ENCODE results near the gene CDKN2A. TPM values are rescaled to one million over a fixed set of nuclear protein-coding genes. Genes with fewer than 3 reads are reported as not detected.

CDKN2A gene
- total and polyA plus RNA-seq, 2 donors (not counting 3 experiments of a cell fraction or from before 2014, with no cell fraction given), result 8.5 to 10.7 TPM

DNA sequence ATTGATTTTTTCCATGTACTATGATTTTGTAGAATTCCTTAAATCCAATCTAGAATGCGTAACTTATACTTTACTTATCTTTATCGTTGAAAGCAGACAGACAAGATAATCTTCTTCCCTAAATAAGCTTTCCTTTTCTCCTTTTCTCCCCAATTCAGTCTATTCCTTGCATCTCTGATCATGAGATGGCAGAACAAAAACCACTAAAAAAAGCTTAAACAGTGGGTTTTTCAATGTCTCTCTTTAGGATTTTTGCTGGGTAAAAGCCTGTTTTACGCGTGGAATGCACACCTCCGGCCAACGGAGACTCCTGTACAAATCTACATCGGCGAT lies 14.2 kb upstream of the CDKN2A start:
- Histone ChIP-seq H3K36me3 (ENCODE audit: control insufficient read depth in 2 of 2, extremely low read depth in 1 of 2, insufficient read depth in 2 of 2, low read length in 2 of 2) (no peaks in the 10 kb centered on the region), H2AFZ (ENCODE audit: low read depth, low read length) (peak overlapping the region; percentile 99), H3K4me1 (ENCODE audit: control insufficient read depth, extremely low read depth, insufficient read depth, low read length) (peaks cover 16% of the 10 kb centered on the region), H4K20me1 (replicated peaks; ENCODE audit: control insufficient read depth, extremely low read depth, insufficient read depth, low read length) (no peaks in the 10 kb centered on the region), H3K9me1 (replicated peaks; ENCODE audit: control insufficient read depth, extremely low read depth, insufficient read depth, low read length) (no peaks in the 10 kb centered on the region), H3K4me3 (replicated peaks in 1 of 3; ENCODE audit: insufficient read depth in 1 of 3, low read depth in 1 of 3, low read length in 3 of 3) (peak overlapping the region; percentile 60 to 95 (median 90)), H3K27me3 (ENCODE audit: control insufficient read depth in 2 of 2, insufficient read depth in 2 of 2, low read length in 2 of 2) (peaks cover 20 to 37% of the 10 kb centered on the region in 2 experiments), H3K79me2 (ENCODE audit: control insufficient read depth, insufficient read depth, low read length) (no peaks in the 10 kb centered on the region), H3K27ac (ENCODE audit: insufficient read depth, low read depth, low read length) (no peak overlapping the region), H3K9ac (replicated peaks; ENCODE audit: extremely low read depth, insufficient read depth, low read length) (peak overlapping the region; percentile 85), H3K9me3 (replicated peaks; ENCODE audit: control insufficient read depth, insufficient read depth, low read length) (no peaks in the 10 kb centered on the region), H3K4me2 (ENCODE audit: insufficient read depth, low read length) (peak overlapping the region; percentile 99)
- CTCF ChIA-PET, result interaction anchor here (0.7 to 6.0 kb wide), 64 partner anchors 8 to 772 kb away, joined by 3 to 139 read pairs (median 6); partner anchors contain the start of genes CDKN2A, CDKN2B-AS1 and MTAP
- dilution Hi-C loops (cut with MboI; ENCODE audit: extremely low pct_ligation_motif_present, low sequenced_read_pairs), result no loop called here
- no TSS peak for BruUV-seq (replicated peaks)
- FAIRE-seq (no peak), DNase-seq (ENCODE audit: low read depth, low spot score) (no peak)
- TF ChIP-seq GATA2 (IDR thresholded peaks at IDR 0.05; ENCODE audit: insufficient read depth, insufficient read length, low read depth, low read length) (peak; percentile 79), MYC (IDR thresholded peaks at IDR 0.05; ENCODE audit: low read depth, low read length) (no peak)
- intact Hi-C loops (cut with micrococcal nuclease), result loop anchor here (1.0 to 5.0 kb wide), 6 partner anchors 40 to 439 kb away; partner anchors contain the start of gene DMRTA1
- POLR2A ChIA-PET, result interaction anchor here (0.8 to 1.8 kb wide), 10 partner anchors 14 to 236 kb away, joined by 3 to 8 read pairs (median 4); partner anchors contain the start of genes CDKN2A and CDKN2B-AS1

DNA sequence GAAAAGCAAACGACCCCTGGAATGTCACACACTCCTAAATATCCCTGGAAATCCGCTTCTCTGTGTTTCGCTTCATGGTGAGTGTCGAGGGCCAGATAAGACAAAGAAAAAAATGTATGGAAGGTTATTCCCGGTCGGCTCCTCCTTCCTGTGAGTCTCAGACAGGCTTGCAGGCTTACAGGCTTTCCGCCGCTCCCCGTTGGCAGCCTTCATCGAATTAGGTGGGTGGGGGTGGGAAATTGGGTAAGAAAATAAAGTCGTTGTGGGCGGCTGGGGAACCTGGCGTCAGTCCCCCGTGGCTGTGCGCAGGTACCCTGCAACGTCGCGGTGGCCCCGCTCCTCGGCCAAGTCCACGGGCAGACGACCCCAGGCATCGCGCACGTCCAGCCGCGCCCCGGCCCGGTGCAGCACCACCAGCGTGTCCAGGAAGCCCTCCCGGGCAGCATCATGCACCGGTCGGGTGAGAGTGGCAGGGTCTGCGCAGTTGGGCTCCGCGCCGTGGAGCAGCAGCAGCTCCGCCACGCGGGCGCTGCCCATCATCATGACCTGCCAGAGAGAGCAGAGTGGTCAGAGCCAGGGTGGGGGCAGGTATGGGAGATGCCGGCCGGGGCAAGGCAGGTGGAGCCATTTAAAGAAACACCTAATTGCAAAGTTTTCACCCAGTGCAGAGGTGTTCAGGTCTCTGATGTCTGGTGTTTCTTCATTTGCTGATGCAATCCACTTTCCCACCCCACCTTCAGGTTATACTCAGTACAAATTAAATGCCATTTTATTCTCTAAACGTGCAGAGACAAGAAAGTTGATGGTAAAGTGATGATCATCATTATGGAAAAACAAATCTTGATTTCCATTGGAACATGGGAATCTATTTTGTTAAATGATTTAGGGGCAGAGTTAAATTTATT lies 11.8 kb upstream of the CDKN2A start:
- Histone ChIP-seq H3K4me1 (ENCODE audit: control insufficient read depth, extremely low read depth, insufficient read depth, low read length) (peaks cover 16% of the 10 kb centered on the region), H3K79me2 (ENCODE audit: control insufficient read depth, insufficient read depth, low read length) (no peaks in the 10 kb centered on the region), H3K9me1 (replicated peaks; ENCODE audit: control insufficient read depth, extremely low read depth, insufficient read depth, low read length) (no peaks in the 10 kb centered on the region), H3K4me2 (ENCODE audit: insufficient read depth, low read length) (peak overlapping the region; percentile 26), H3K27me3 (ENCODE audit: control insufficient read depth in 2 of 2, insufficient read depth in 2 of 2, low read length in 2 of 2) (peaks cover 21 to 58% of the 10 kb centered on the region in 2 experiments), H4K20me1 (replicated peaks; ENCODE audit: control insufficient read depth, extremely low read depth, insufficient read depth, low read length) (no peaks in the 10 kb centered on the region), H3K36me3 (ENCODE audit: control insufficient read depth in 2 of 2, extremely low read depth in 1 of 2, insufficient read depth in 2 of 2, low read length in 2 of 2) (no peaks in the 10 kb centered on the region), H2AFZ (ENCODE audit: low read depth, low read length) (no peak overlapping the region), H3K4me3 (replicated peaks in 1 of 3; ENCODE audit: insufficient read depth in 1 of 3, low read depth in 1 of 3, low read length in 3 of 3) (peak overlapping the region in 1 of 3 experiments; percentile 27), H3K27ac (ENCODE audit: insufficient read depth, low read depth, low read length) (no peak overlapping the region), H3K9me3 (replicated peaks; ENCODE audit: control insufficient read depth, insufficient read depth, low read length) (no peaks in the 10 kb centered on the region), H3K9ac (replicated peaks; ENCODE audit: extremely low read depth, insufficient read depth, low read length) (no peak overlapping the region)
- intact Hi-C loops (cut with micrococcal nuclease) (loop anchor here (2.0 to 5.0 kb wide), 3 partner anchors 25 to 441 kb away; partner anchors contain the start of gene DMRTA1), dilution Hi-C loops (cut with MboI; ENCODE audit: extremely low pct_ligation_motif_present, low sequenced_read_pairs) (no loop called here)
- CTCF ChIA-PET, result interaction anchor here (3.3 to 6.0 kb wide), 7 partner anchors 10 to 238 kb away, joined by 17 to 139 read pairs (median 47); partner anchors contain the start of genes CDKN2A and CDKN2B-AS1
- POLR2A ChIA-PET, result no interaction called here
- no TSS peak for BruUV-seq (replicated peaks)
- DNase-seq (ENCODE audit: low read depth, low spot score) (no peak), FAIRE-seq (no peak)
- TF ChIP-seq, protein P1, sequence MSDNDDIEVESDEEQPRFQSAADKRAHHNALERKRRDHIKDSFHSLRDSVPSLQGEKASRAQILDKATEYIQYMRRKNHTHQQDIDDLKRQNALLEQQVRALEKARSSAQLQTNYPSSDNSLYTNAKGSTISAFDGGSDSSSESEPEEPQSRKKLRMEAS (IDR thresholded peaks at IDR 0.05; ENCODE audit: insufficient read depth, insufficient read length), result no peak
- TF ChIP-seq MYC (IDR thresholded peaks at IDR 0.05; ENCODE audit: low read depth, low read length) (no peak), GATA2 (IDR thresholded peaks at IDR 0.05; ENCODE audit: insufficient read depth, insufficient read length, low read depth, low read length) (no peak), POLR2A (IDR thresholded peaks at IDR 0.05; ENCODE audit: low read depth, low read length) (no peak), FOS (IDR thresholded peaks at IDR 0.05; ENCODE audit: borderline replicate concordance, insufficient read depth, low read length) (no peak), JUN (IDR thresholded peaks at IDR 0.05; ENCODE audit: borderline replicate concordance, insufficient read depth, insufficient read length, low read depth) (no peak), EZH2 (IDR thresholded peaks at IDR 0.05; ENCODE audit: borderline replicate concordance, low read depth, low read length, severe bottlenecking) (peak; percentile 62)
- TF ChIP-seq, protein P2, sequence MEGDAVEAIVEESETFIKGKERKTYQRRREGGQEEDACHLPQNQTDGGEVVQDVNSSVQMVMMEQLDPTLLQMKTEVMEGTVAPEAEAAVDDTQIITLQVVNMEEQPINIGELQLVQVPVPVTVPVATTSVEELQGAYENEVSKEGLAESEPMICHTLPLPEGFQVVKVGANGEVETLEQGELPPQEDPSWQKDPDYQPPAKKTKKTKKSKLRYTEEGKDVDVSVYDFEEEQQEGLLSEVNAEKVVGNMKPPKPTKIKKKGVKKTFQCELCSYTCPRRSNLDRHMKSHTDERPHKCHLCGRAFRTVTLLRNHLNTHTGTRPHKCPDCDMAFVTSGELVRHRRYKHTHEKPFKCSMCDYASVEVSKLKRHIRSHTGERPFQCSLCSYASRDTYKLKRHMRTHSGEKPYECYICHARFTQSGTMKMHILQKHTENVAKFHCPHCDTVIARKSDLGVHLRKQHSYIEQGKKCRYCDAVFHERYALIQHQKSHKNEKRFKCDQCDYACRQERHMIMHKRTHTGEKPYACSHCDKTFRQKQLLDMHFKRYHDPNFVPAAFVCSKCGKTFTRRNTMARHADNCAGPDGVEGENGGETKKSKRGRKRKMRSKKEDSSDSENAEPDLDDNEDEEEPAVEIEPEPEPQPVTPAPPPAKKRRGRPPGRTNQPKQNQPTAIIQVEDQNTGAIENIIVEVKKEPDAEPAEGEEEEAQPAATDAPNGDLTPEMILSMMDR (IDR thresholded peaks at IDR 0.05; ENCODE audit: extremely low read depth in 1 of 2, insufficient read depth in 1 of 2, low read depth in 1 of 2, low read length in 2 of 2), result no peak

All from endothelial cell of umbilical vein (primary cell).